ENCODE data around the gene CTNNA2. TPM values are rescaled to one million over a fixed set of nuclear protein-coding genes. Genes with fewer than 3 reads are reported as not detected.

CTNNA2 gene
- total RNA-seq, 1 donor from 2014 or later = 43.5 TPM

GRCh38 chr2:80016171-80016570, 503.3 kb downstream of the CTNNA2 start:
- no peak overlapping the region for H2AFZ ChIP-seq (replicated peaks)
- no peaks in the 10 kb centered on the region for H3K27me3 ChIP-seq
- no peaks in the 10 kb centered on the region for H3K9me3 ChIP-seq (ENCODE audit: low read depth)
- H3K27me3 Mint-ChIP-seq (ENCODE audit: insufficient read depth, low read depth) = peaks cover 4% of the 10 kb centered on the region
- H3K4me1 Mint-ChIP-seq = peaks cover 9% of the 10 kb centered on the region
- H3K4me3 Mint-ChIP-seq = no peak overlapping the region
- peaks cover 7% of the 10 kb centered on the region for H3F3A ChIP-seq (ENCODE audit: low read depth)
- no peak for DNase-seq (ENCODE audit: low spot score)
- no peak overlapping the region for H3K27ac ChIP-seq
- H3K79me2 ChIP-seq (ENCODE audit: low read depth) = no peaks in the 10 kb centered on the region
- H3K9me3 Mint-ChIP-seq = no peaks in the 10 kb centered on the region
- H3K4me1 ChIP-seq = peaks cover 13% of the 10 kb centered on the region
- no peaks in the 10 kb centered on the region for H3K36me3 Mint-ChIP-seq
- no peak for TF ChIP-seq EZH2phosphoT487 (IDR thresholded peaks at IDR 0.05)
- no peak for TF ChIP-seq EZH2 (IDR thresholded peaks at IDR 0.05)
- no peak for TF ChIP-seq CTCF (IDR thresholded peaks at IDR 0.05)
- H3K27ac Mint-ChIP-seq = no peak overlapping the region
- H3K9ac ChIP-seq = no peak overlapping the region
- H4K20me1 ChIP-seq (ENCODE audit: low read depth) = no peaks in the 10 kb centered on the region
- no peak overlapping the region for H3K4me3 ChIP-seq
- H3K4me2 ChIP-seq = no peak overlapping the region
- H3K36me3 ChIP-seq = no peaks in the 10 kb centered on the region

- Histone ChIP-seq H2AFZ (replicated peaks) (no peak overlapping the region), H3K27me3 (no peaks in the 10 kb centered on the region), H3K4me1 (peaks cover 24% of the 10 kb centered on the region), H3K27ac (peak overlapping the region; percentile 13), H3F3A (ENCODE audit: low read depth) (peaks cover 13% of the 10 kb centered on the region), H3K9me3 (ENCODE audit: low read depth) (no peaks in the 10 kb centered on the region), H3K9ac (no peak overlapping the region), H3K4me3 (no peak overlapping the region), H4K20me1 (ENCODE audit: low read depth) (no peaks in the 10 kb centered on the region), H3K36me3 (no peaks in the 10 kb centered on the region), H3K79me2 (ENCODE audit: low read depth) (no peaks in the 10 kb centered on the region), H3K4me2 (peak overlapping the region; percentile 44)
- H3K9me3 Mint-ChIP-seq = no peaks in the 10 kb centered on the region
- TF ChIP-seq CTCF (IDR thresholded peaks at IDR 0.05) (no peak), EZH2phosphoT487 (IDR thresholded peaks at IDR 0.05) (no peak), EZH2 (IDR thresholded peaks at IDR 0.05) (no peak)
- peaks cover 9% of the 10 kb centered on the region for H3K4me1 Mint-ChIP-seq
- H3K27ac Mint-ChIP-seq = no peak overlapping the region
- peaks cover 2% of the 10 kb centered on the region for H3K27me3 Mint-ChIP-seq (ENCODE audit: insufficient read depth, low read depth)
- no peak overlapping the region for H3K4me3 Mint-ChIP-seq
- H3K36me3 Mint-ChIP-seq = no peaks in the 10 kb centered on the region
- DNase-seq (ENCODE audit: low spot score) = peak; percentile 25
Measured at GRCh38 chr2:80019571-80020460, 507.0 kb downstream of the CTNNA2 start.

- Histone ChIP-seq H3K9ac (no peak overlapping the region), H3K4me1 (peaks cover 24% of the 10 kb centered on the region), H3K9me3 (ENCODE audit: low read depth) (no peaks in the 10 kb centered on the region), H3K27me3 (no peaks in the 10 kb centered on the region), H3K79me2 (ENCODE audit: low read depth) (no peaks in the 10 kb centered on the region), H4K20me1 (ENCODE audit: low read depth) (no peaks in the 10 kb centered on the region), H3K4me3 (no peak overlapping the region), H3K36me3 (no peaks in the 10 kb centered on the region), H3K4me2 (no peak overlapping the region), H3F3A (ENCODE audit: low read depth) (peaks cover 13% of the 10 kb centered on the region), H2AFZ (replicated peaks) (no peak overlapping the region), H3K27ac (no peak overlapping the region)
- peaks cover 6% of the 10 kb centered on the region for H3K27me3 Mint-ChIP-seq (ENCODE audit: insufficient read depth, low read depth)
- H3K4me1 Mint-ChIP-seq = peaks cover 9% of the 10 kb centered on the region
- DNase-seq (ENCODE audit: low spot score) = no peak
- no peak overlapping the region for H3K27ac Mint-ChIP-seq
- H3K36me3 Mint-ChIP-seq = no peaks in the 10 kb centered on the region
- TF ChIP-seq CTCF (IDR thresholded peaks at IDR 0.05) (no peak), EZH2phosphoT487 (IDR thresholded peaks at IDR 0.05) (no peak)
- no peak overlapping the region for H3K4me3 Mint-ChIP-seq
- no peaks in the 10 kb centered on the region for H3K9me3 Mint-ChIP-seq
Measured at GRCh38 chr2:80022018-80022417, 509.2 kb downstream of the CTNNA2 start.

Measured in neural progenitor cell (in vitro differentiated cells).